SU-DHL-6 (cell line): ENCODE data around the gene SHC2.

Experiments
- EZH2phosphoT487 ChIP-seq: fragments of 200-600 bp; sonication (generic), shearing (Covaris generic); conservative IDR thresholded peaks from 2 replicates; pipeline ENCODE4 v1.6.1; 2018; ENCODE audit warnings: mild to moderate bottlenecking, antibody characterized with exemption, low read length, moderate library complexity, mixed read lengths
- TF ChIP-seq, protein P1 (sequence below): fragments of 200-600 bp; sonication (generic); IDR thresholded peaks from one replicate; pipeline ENCODE4 v1.5.1; 2017; ENCODE audit warnings: antibody characterized with exemption, mild to moderate bottlenecking, low read length, moderate library complexity; ENCODE audit not compliant: insufficient read depth, poor library complexity, severe bottlenecking

DNA sequence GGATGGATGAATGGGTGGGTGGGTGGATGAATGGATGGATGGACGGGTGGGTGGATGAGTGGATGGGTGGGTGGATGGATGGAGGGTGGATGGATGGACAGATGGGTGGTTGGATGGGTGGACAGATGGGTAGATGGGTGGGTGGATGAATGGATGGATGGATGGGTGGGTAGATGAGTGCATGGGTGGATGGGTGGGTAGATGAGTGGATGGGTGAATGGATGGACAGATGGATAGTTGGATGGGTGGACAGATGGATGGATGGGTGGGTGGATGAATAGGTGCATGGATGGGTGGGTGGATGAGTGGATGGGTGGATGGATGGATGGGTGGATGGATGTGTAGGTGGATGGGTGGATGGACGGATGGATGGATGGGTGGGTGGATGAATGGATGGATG, 17.8 kb downstream of the SHC2 start:
- TF ChIP-seq, protein P1, sequence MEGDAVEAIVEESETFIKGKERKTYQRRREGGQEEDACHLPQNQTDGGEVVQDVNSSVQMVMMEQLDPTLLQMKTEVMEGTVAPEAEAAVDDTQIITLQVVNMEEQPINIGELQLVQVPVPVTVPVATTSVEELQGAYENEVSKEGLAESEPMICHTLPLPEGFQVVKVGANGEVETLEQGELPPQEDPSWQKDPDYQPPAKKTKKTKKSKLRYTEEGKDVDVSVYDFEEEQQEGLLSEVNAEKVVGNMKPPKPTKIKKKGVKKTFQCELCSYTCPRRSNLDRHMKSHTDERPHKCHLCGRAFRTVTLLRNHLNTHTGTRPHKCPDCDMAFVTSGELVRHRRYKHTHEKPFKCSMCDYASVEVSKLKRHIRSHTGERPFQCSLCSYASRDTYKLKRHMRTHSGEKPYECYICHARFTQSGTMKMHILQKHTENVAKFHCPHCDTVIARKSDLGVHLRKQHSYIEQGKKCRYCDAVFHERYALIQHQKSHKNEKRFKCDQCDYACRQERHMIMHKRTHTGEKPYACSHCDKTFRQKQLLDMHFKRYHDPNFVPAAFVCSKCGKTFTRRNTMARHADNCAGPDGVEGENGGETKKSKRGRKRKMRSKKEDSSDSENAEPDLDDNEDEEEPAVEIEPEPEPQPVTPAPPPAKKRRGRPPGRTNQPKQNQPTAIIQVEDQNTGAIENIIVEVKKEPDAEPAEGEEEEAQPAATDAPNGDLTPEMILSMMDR = no peak
- TF ChIP-seq EZH2phosphoT487 = no peak
